ENCODE results near the gene PTPRA. TPM values are rescaled to one million over a fixed set of nuclear protein-coding genes. Genes with fewer than 3 reads are reported as not detected.

Gene PTPRA
- total and polyA plus RNA-seq, 2 donors (not counting 1 experiment from before 2014, with no cell fraction given), result 32.1 to 64.2 TPM

GRCh38 chr20:2887715-2888114 is 14.4 kb downstream of the PTPRA start:
- Histone ChIP-seq H3K27ac (ENCODE audit: low read length in 2 of 2) (no peak overlapping the region), H2AFZ (ENCODE audit: insufficient read depth, low read depth, low read length, poor library complexity, severe bottlenecking) (no peak overlapping the region), H3K36me3 (replicated peaks in 1 of 2; ENCODE audit: control extremely low read depth in 1 of 2, control insufficient read depth in 1 of 2, extremely low read depth in 1 of 2, insufficient read depth in 2 of 2, low read length in 1 of 2) (peaks cover 0 to 5% of the 10 kb centered on the region in 2 experiments), H3K79me2 (ENCODE audit: control insufficient read depth, insufficient read depth, low read length) (peaks cover 91% of the 10 kb centered on the region), H3K4me1 (ENCODE audit: control insufficient read depth in 2 of 2, insufficient read depth in 2 of 2, low read length in 2 of 2) (peaks cover 14 to 15% of the 10 kb centered on the region in 2 donors), H3K4me2 (replicated peaks; ENCODE audit: low read depth, low read length, poor library complexity, severe bottlenecking) (no peak overlapping the region), H3K27me3 (replicated peaks in 1 of 4; ENCODE audit: control extremely low read depth in 1 of 4, control insufficient read depth in 3 of 4, insufficient read depth in 4 of 4, low read length in 3 of 4) (no peaks in the 10 kb centered on the region), H4K20me1 (ENCODE audit: control insufficient read depth, insufficient read depth, low read length, poor library complexity, severe bottlenecking) (peaks cover 70% of the 10 kb centered on the region), H3K9ac (ENCODE audit: low read length) (no peak overlapping the region), H3K9me3 (ENCODE audit: control extremely low read depth in 1 of 3, control insufficient read depth in 2 of 3, insufficient read depth in 1 of 3, low read length in 2 of 3) (no peaks in the 10 kb centered on the region), H3K4me3 (ENCODE audit: control extremely low read depth in 1 of 5, extremely low read depth in 1 of 5, insufficient read depth in 1 of 5, low read depth in 2 of 5, low read length in 4 of 5) (no peak overlapping the region)
- Mint-ChIP-seq H3K4me3 (no peak overlapping the region), H3K27ac (no peak overlapping the region), H3K9me3 (ENCODE audit: insufficient read depth) (no peaks in the 10 kb centered on the region), H3K27me3 (no peaks in the 10 kb centered on the region), H3K4me1 (peaks cover 55% of the 10 kb centered on the region)
- ATAC-seq (ENCODE audit: low read depth), result no peak
- 94% methylated on average over 3 of the region's 3 CpGs for WGBS (ENCODE audit: insufficient coverage)
- ChIA-PET CTCF (interaction anchor here (1.1 kb wide), 1 partner anchor 17 kb away, joined by 3 read pairs; no protein-coding TSS in a partner anchor), POLR2A (no interaction called here)
- intact Hi-C loops (cut with micrococcal nuclease), result no loop called here
- TF ChIP-seq, protein P1, sequence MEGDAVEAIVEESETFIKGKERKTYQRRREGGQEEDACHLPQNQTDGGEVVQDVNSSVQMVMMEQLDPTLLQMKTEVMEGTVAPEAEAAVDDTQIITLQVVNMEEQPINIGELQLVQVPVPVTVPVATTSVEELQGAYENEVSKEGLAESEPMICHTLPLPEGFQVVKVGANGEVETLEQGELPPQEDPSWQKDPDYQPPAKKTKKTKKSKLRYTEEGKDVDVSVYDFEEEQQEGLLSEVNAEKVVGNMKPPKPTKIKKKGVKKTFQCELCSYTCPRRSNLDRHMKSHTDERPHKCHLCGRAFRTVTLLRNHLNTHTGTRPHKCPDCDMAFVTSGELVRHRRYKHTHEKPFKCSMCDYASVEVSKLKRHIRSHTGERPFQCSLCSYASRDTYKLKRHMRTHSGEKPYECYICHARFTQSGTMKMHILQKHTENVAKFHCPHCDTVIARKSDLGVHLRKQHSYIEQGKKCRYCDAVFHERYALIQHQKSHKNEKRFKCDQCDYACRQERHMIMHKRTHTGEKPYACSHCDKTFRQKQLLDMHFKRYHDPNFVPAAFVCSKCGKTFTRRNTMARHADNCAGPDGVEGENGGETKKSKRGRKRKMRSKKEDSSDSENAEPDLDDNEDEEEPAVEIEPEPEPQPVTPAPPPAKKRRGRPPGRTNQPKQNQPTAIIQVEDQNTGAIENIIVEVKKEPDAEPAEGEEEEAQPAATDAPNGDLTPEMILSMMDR (IDR thresholded peaks at IDR 0.05), result no peak
- no peak for TF ChIP-seq EZH2 (IDR thresholded peaks at IDR 0.05; ENCODE audit: borderline replicate concordance, insufficient read depth, low read depth, low read length, poor library complexity, severe bottlenecking)
- no peak for DNase-seq

DNA sequence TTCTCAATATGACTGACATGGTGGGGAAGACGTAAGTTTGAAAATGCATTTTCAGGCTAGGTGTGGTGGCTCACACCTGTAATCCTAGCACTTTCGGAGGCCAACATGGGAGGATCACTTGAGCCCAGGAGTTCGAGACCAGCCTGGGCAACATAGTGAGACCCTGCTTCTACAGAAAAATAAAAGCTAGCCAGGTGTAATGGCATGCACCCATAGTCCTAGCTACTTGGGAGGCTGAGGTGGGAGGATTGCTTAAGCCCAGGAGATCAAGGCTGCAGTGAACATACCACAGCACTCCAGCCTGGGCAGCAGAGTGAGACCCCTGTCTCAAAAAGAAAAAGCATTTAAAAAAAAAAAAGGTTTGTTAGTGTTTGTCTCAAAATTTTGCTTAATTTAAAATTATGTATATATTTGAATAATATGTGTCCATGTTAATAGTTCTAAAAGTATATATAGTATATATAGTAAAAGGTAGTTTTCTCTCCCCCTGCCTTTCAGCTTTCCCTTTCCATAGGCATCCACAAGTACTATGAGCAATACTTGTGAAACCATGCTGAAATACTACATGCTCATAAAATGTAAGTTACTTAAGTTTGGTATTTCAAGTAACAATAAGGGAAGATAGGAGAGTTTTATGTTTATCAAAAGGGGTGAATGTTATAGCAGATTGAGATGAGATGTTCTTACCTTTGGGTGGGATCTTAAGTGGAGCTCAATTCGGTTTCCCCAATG is 15.1 kb downstream of the PTPRA start:
- H3K27me3 Mint-ChIP-seq, result no peaks in the 10 kb centered on the region
- no peak for DNase-seq
- WGBS (ENCODE audit: insufficient coverage), result 77% methylated on average over 3 of the region's 4 CpGs
- peaks cover 92% of the 10 kb centered on the region for H3K79me2 ChIP-seq (ENCODE audit: control insufficient read depth, insufficient read depth, low read length)
- no peak overlapping the region for H3K9ac ChIP-seq (ENCODE audit: low read length)
- peaks cover 58% of the 10 kb centered on the region for H3K4me1 Mint-ChIP-seq
- POLR2A ChIA-PET, result no interaction called here
- intact Hi-C loops (cut with micrococcal nuclease), result no loop called here
- H2AFZ ChIP-seq (ENCODE audit: insufficient read depth, low read depth, low read length, poor library complexity, severe bottlenecking), result no peak overlapping the region
- no peaks in the 10 kb centered on the region for H3K9me3 ChIP-seq (ENCODE audit: control extremely low read depth in 1 of 3, control insufficient read depth in 2 of 3, insufficient read depth in 1 of 3, low read length in 2 of 3)
- TF ChIP-seq EZH2 (IDR thresholded peaks at IDR 0.05; ENCODE audit: borderline replicate concordance, insufficient read depth, low read depth, low read length, poor library complexity, severe bottlenecking), result no peak
- TF ChIP-seq, protein P1 (IDR thresholded peaks at IDR 0.05), result no peak
- H3K27ac Mint-ChIP-seq, result no peak overlapping the region
- no peak overlapping the region for H3K4me2 ChIP-seq (replicated peaks; ENCODE audit: low read depth, low read length, poor library complexity, severe bottlenecking)
- H3K4me3 ChIP-seq (ENCODE audit: control extremely low read depth in 1 of 5, extremely low read depth in 1 of 5, insufficient read depth in 1 of 5, low read depth in 2 of 5, low read length in 4 of 5), result no peak overlapping the region
- ATAC-seq (ENCODE audit: low read depth), result no peak
- no peaks in the 10 kb centered on the region for H3K27me3 ChIP-seq (replicated peaks in 1 of 4; ENCODE audit: control extremely low read depth in 1 of 4, control insufficient read depth in 3 of 4, insufficient read depth in 4 of 4, low read length in 3 of 4)
- peaks cover 0 to 5% of the 10 kb centered on the region in 2 experiments for H3K36me3 ChIP-seq (replicated peaks in 1 of 2; ENCODE audit: control extremely low read depth in 1 of 2, control insufficient read depth in 1 of 2, extremely low read depth in 1 of 2, insufficient read depth in 2 of 2, low read length in 1 of 2)
- peaks cover 14 to 15% of the 10 kb centered on the region in 2 donors for H3K4me1 ChIP-seq (ENCODE audit: control insufficient read depth in 2 of 2, insufficient read depth in 2 of 2, low read length in 2 of 2)
- H3K4me3 Mint-ChIP-seq, result no peak overlapping the region
- CTCF ChIA-PET, result interaction anchor here (1.1 kb wide), 1 partner anchor 18 kb away, joined by 3 read pairs; no protein-coding TSS in a partner anchor
- H3K27ac ChIP-seq (ENCODE audit: low read length in 2 of 2), result no peak overlapping the region
- H3K9me3 Mint-ChIP-seq (ENCODE audit: insufficient read depth), result no peaks in the 10 kb centered on the region
- peaks cover 67% of the 10 kb centered on the region for H4K20me1 ChIP-seq (ENCODE audit: control insufficient read depth, insufficient read depth, low read length, poor library complexity, severe bottlenecking)
